GM06990 (cell line): ENCODE results near the gene KCNMB2.

ENCODE experiments used
- DNase-seq: peaks from one replicate; pipeline ENCODE4 v3.0.0-alpha.2; 2011; ENCODE audit not compliant: insufficient read length; ENCODE audit errors: extremely low read depth
- H3K27me3 ChIP-seq: replicated peaks from 2 replicates; pipeline ENCODE4 v1.6.0; 2011; ENCODE audit warnings: low read length; ENCODE audit not compliant: control insufficient read depth, insufficient read depth
- H3K36me3 ChIP-seq: 2 replicates; pipeline ENCODE4 v1.5.1; 2011; ENCODE audit warnings: low read length; ENCODE audit not compliant: control insufficient read depth, insufficient read depth
- H3K4me3 ChIP-seq: replicated peaks from 2 replicates; pipeline ENCODE4 v1.5.1; 2011; ENCODE audit warnings: low read depth, mild to moderate bottlenecking, control low read depth, low read length
- CTCF ChIP-seq: IDR thresholded peaks from 2 replicates; pipeline ENCODE4 v1.5.1; 2011; ENCODE audit warnings: low read length, control low read depth, mild to moderate bottlenecking, inconsistent platforms; ENCODE audit not compliant: insufficient read depth, poor library complexity, severe bottlenecking

Gene KCNMB2

GRCh38 chr3:178522200-178523052, 13.8 kb upstream of the KCNMB2 start:
- Histone ChIP-seq H3K27me3 (no peaks in the 10 kb centered on the region), H3K4me3 (no peak overlapping the region), H3K36me3 (no peaks in the 10 kb centered on the region)
- no peak for DNase-seq
- no peak for TF ChIP-seq CTCF

GRCh38 chr3:178525251-178525650, 11.0 kb upstream of the KCNMB2 start:
- Histone ChIP-seq H3K27me3 (no peaks in the 10 kb centered on the region), H3K4me3 (no peak overlapping the region), H3K36me3 (no peaks in the 10 kb centered on the region)
- no peak for DNase-seq
- no peak for TF ChIP-seq CTCF

GRCh38 chr3:178526291-178526690, 9.9 kb upstream of the KCNMB2 start:
- Histone ChIP-seq H3K27me3 (no peaks in the 10 kb centered on the region), H3K36me3 (no peaks in the 10 kb centered on the region), H3K4me3 (no peak overlapping the region)
- TF ChIP-seq CTCF = no peak
- DNase-seq = no peak

- no peak for DNase-seq
- Histone ChIP-seq H3K4me3 (no peak overlapping the region), H3K27me3 (no peaks in the 10 kb centered on the region), H3K36me3 (no peaks in the 10 kb centered on the region)
- no peak for TF ChIP-seq CTCF
These were observed 8.3 kb upstream of the KCNMB2 start for GRCh38 chr3:178527981-178528380.

- Histone ChIP-seq H3K27me3 (no peaks in the 10 kb centered on the region), H3K4me3 (no peak overlapping the region), H3K36me3 (no peaks in the 10 kb centered on the region)
- no peak for TF ChIP-seq CTCF
- DNase-seq = no peak
These were observed 6.5 kb upstream of the KCNMB2 start for GRCh38 chr3:178529606-178530225.
